Heart right ventricle (tissue), 16 donors: Measurements from ENCODE around the gene RHOH. TPM values are rescaled to one million over a fixed set of nuclear protein-coding genes. Genes with fewer than 3 reads are reported as not detected.

Source experiments
- ATAC-seq, 8 donors: fragments of 200-7000 bp; cut with Tn5 transposase; one replicate each; pipeline ENCODE4 v1.9.1; 2020; ENCODE audit warnings: mild to moderate bottlenecking in 8 of 8, moderate library complexity in 8 of 8, moderate number of reproducible peaks in 1 of 8
- DNase-seq, 2 donors: peaks; one replicate each; pipeline ENCODE4 v3.0.0-alpha.2; 2020
- H3K27ac ChIP-seq, 10 donors: fragments of 200-600 bp; sonication (generic) in 2 of 10; one replicate each; pipeline versions ENCODE4 v1.5.0 to v1.8.0; 2020 to 2022; ENCODE audit warnings: mild to moderate bottlenecking in 3 of 10
- H3K27me3 ChIP-seq, 7 donors: fragments of 200-600 bp; one replicate each; pipeline ENCODE4 v1.8.0; 2021 to 2022; ENCODE audit warnings: mild to moderate bottlenecking in 2 of 7
- H3K36me3 ChIP-seq, 9 donors: fragments of 200-600 bp; sonication (generic) in 1 of 9; one replicate each; pipeline versions ENCODE4 v1.5.0 to v1.8.0; 2020 to 2022; ENCODE audit warnings: mild to moderate bottlenecking in 2 of 9
- H3K4me1 ChIP-seq, 9 donors: fragments of 200-600 bp; sonication (generic) in 1 of 9; one replicate each; pipeline versions ENCODE4 v1.5.0 to v1.8.0; 2020 to 2022; ENCODE audit warnings: mild to moderate bottlenecking in 4 of 9
- H3K4me3 ChIP-seq, 10 donors: fragments of 200-600 bp; sonication (generic) in 2 of 10; one replicate each; pipeline versions ENCODE4 v1.5.0 to v1.8.0; 2020 to 2022; ENCODE audit warnings: mild to moderate bottlenecking in 7 of 10, moderate library complexity in 2 of 10
- H3K9me3 ChIP-seq, 11 donors: fragments of 200-600 bp in 10 of 11; sonication (generic) in 2 of 11; one replicate each; pipeline versions ENCODE4 v1.5.0 to v1.8.0; 2013 to 2022; ENCODE audit warnings: mild to moderate bottlenecking in 2 of 11, control low read depth in 1 of 11, moderate library complexity in 1 of 11
- CTCF ChIP-seq, 9 donors: fragments of 200-600 bp; sonication (generic) in 2 of 9; IDR thresholded peaks; one replicate each; pipeline versions ENCODE4 v1.5.0 to v1.8.0; 2021 to 2022; ENCODE audit warnings: antibody characterized with exemption in 9 of 9, mild to moderate bottlenecking in 5 of 9, moderate library complexity in 1 of 9
- WGBS, 2 donors: extraction: QIAGEN DNeasy Blood & Tissue Kit; methylation state at CpG; one replicate each; pipeline ENCODE4 v1.1.7; 2013; ENCODE audit warnings: inconsistent platforms in 1 of 2; 5-methylcytosine and 5-hydroxymethylcytosine counted together
- intact Hi-C, 10 donors: fragments of 100-400 bp; cut with DNase I; formaldehyde crosslinking; loops; one replicate each; pipeline versions ENCODE4 v1.11.1 to v1.14.2; 2022
- polyA plus RNA-seq, 2 donors: library from polyadenylated mRNA; stranded (reverse); fragments of 200-250 nt; gene quantifications; one replicate each; pipeline ENCODE4 v1.2.3, GENCODE V29; 2013
- total RNA-seq, 10 donors: library from RNA; stranded (reverse); fragmentation: NEBNext Ultra II Directional in 3 of 10; extraction: Animal tissue kit (Norgen Biotek cat#: 25700) in 3 of 10; gene quantifications; one replicate each; pipeline versions ENCODE4 v1.2.1 to v1.2.4, GENCODE V29; 2021 to 2023
- donor health status: Arrhythmogenic right ventricular cardiomyopathy.
- donor health status: ischemic (EF 13 %, LVEDD 7.1; RV severe dilation, severe dysfunction).
- donor health status: healthy with polysubstance abuse.
- donor health status: DM: no; HTN: yes; CAD: no.
- donor health status: DM: no; HTN: no; CAD: no.
- donor health status: ischemic (EF 25% LVEDD 6.9; RV normal size, moderate dysfunction).
- donor health status: ischemic (EF 25% LVEDD 5.7; RV mildly dilated, moderate dysfunction).
- donor health status: healthy.
- donor health status: DM: yes; HTN: yes; CAD: no.
- donor health status: Ischemic cardiomyopathy.
- donor health status: ischemic (EF 35%, LVEDD 5.7; RV mildly dilated, moderate dysfunction).
- donor health status: nonischemic (EF 11% LVEDD 7.7; RV severe dilation, severe dysfunction).
- donor health status: DM: yes; HTN: yes; CAD: no.
- donor health status: PGD.
- donor health status: ischemic (EF 29% LVEDD 5.4; RV normal size, mild dysfunction).
- donor health status: nonischemic (EF 23%, LVEDD 6.1; RV moderate dilation, normal function).

The RHOH gene
- total and polyA plus RNA-seq, 12 donors = 0.11 to 7.2 (median 0.38) TPM; not detected in 2

GRCh38 chr4:40200875-40201801 lies 4.3 kb downstream of the RHOH start:
- intact Hi-C loops = no loop called here
- 73 to 80% methylated on average over 13 of the region's 13 CpGs for WGBS, 2 donors
- TF ChIP-seq CTCF (IDR thresholded peaks at IDR 0.05) = no peak
- Histone ChIP-seq H3K9me3 (no peaks in the 10 kb centered on the region), H3K27ac (peak overlapping the region in 1 of 10 donors; percentile 89), H3K4me3 (peak overlapping the region in 1 of 10 donors; percentile 48), H3K36me3 (no peaks in the 10 kb centered on the region), H3K27me3 (peaks cover 0 to 11% (median 0%) of the 10 kb centered on the region in 7 donors), H3K4me1 (peaks cover 0 to 43% (median 0%) of the 10 kb centered on the region in 9 donors)
- ATAC-seq (peak in 1 of 8 donors; percentile 29), DNase-seq (no peak)

GRCh38 chr4:40201898-40202297 lies 5.1 kb downstream of the RHOH start:
- Histone ChIP-seq H3K4me1 (peaks cover 0 to 51% (median 0%) of the 10 kb centered on the region in 9 donors), H3K36me3 (no peaks in the 10 kb centered on the region), H3K27me3 (peaks cover 0 to 11% (median 0%) of the 10 kb centered on the region in 7 donors), H3K4me3 (peak overlapping the region in 1 of 10 donors; percentile 48), H3K9me3 (no peaks in the 10 kb centered on the region), H3K27ac (peak overlapping the region in 1 of 10 donors; percentile 89)
- no peak for TF ChIP-seq CTCF (IDR thresholded peaks at IDR 0.05)
- intact Hi-C loops = no loop called here
- WGBS, 2 donors = 96 to 98% methylated on average over 4 of the region's 4 CpGs
- DNase-seq (no peak), ATAC-seq (no peak)

GRCh38 chr4:40202474-40202873 lies 5.6 kb downstream of the RHOH start:
- intact Hi-C loops = no loop called here
- no peak for DNase-seq
- H3K9me3 ChIP-seq = no peaks in the 10 kb centered on the region
- H3K4me1 ChIP-seq = peaks cover 0 to 55% (median 0%) of the 10 kb centered on the region in 9 donors
- peaks cover 0 to 11% (median 0%) of the 10 kb centered on the region in 7 donors for H3K27me3 ChIP-seq
- peak overlapping the region in 1 of 10 donors; percentile 89 for H3K27ac ChIP-seq
- ATAC-seq = no peak
- peak overlapping the region in 1 of 10 donors; percentile 48 for H3K4me3 ChIP-seq
- WGBS, 2 donors = 83 to 87% methylated on average over 3 of the region's 3 CpGs
- no peaks in the 10 kb centered on the region for H3K36me3 ChIP-seq
- no peak for TF ChIP-seq CTCF (IDR thresholded peaks at IDR 0.05)

GRCh38 chr4:40204507-40205258 lies 7.9 kb downstream of the RHOH start:
- Histone ChIP-seq H3K27ac (peak overlapping the region in 1 of 10 donors; percentile 89), H3K9me3 (no peaks in the 10 kb centered on the region), H3K36me3 (no peaks in the 10 kb centered on the region), H3K4me1 (peaks cover 0 to 47% (median 0%) of the 10 kb centered on the region in 9 donors), H3K4me3 (peak overlapping the region in 1 of 10 donors; percentile 48), H3K27me3 (peaks cover 0 to 10% (median 0%) of the 10 kb centered on the region in 7 donors)
- ATAC-seq = no peak
- WGBS, 2 donors = 86 to 90% methylated on average over 9 of the region's 9 CpGs
- TF ChIP-seq CTCF (IDR thresholded peaks at IDR 0.05) = no peak
- intact Hi-C loops = no loop called here
- DNase-seq = no peak
